HFFc6 (cell line): ENCODE data around the gene PPP1R12B. TPM values are rescaled to one million over a fixed set of nuclear protein-coding genes. Genes with fewer than 3 reads are reported as not detected.
"Not testable (repeated sequence)": the region's sequence is repeated elsewhere in the genome, so short reads cannot be mapped to it uniquely, and the experiment has no call there.

ENCODE experiments used
- DNase-seq: peaks from one replicate; pipeline ENCODE4 v3.0.0-alpha.2; 2018
- H3K27ac Mint-ChIP-seq: 2 replicates; pipeline ENCODE4 v1.8.0; 2020; ENCODE audit warnings: mild to moderate bottlenecking, mixed read lengths
- H3K27me3 Mint-ChIP-seq: 2 replicates; pipeline ENCODE4 v1.8.0; 2021; ENCODE audit warnings: mild to moderate bottlenecking, moderate library complexity, mixed read lengths; ENCODE audit not compliant: insufficient read depth
- H3K36me3 Mint-ChIP-seq: 2 replicates; pipeline ENCODE4 v1.8.0; 2021; ENCODE audit warnings: low read depth, mixed read lengths
- H3K4me1 Mint-ChIP-seq: 2 replicates; pipeline ENCODE4 v1.8.0; 2020; ENCODE audit warnings: low read depth, mixed read lengths
- H3K4me3 Mint-ChIP-seq: 2 replicates; pipeline ENCODE4 v1.8.0; 2020; ENCODE audit warnings: mild to moderate bottlenecking, moderate library complexity, mixed read lengths
- H3K9me3 Mint-ChIP-seq: 2 replicates; pipeline ENCODE4 v1.8.0; 2020; ENCODE audit warnings: mild to moderate bottlenecking, mixed read lengths
- CTCF ChIP-seq: fragments of 200-600 bp; sonication (generic); IDR thresholded peaks from 2 replicates; pipeline ENCODE4 v1.5.0; 2021; ENCODE audit warnings: antibody characterized with exemption, mild to moderate bottlenecking
- total RNA-seq, 6 experiments: library from RNA; stranded (reverse); fragmentation: NEBNext Ultra II Directional; extraction: Animal tissue kit (Norgen Biotek cat#: 25700); gene quantifications; 2 replicates in 1 of 6; 3 replicates in 5 of 6; pipeline ENCODE4 v1.2.3, GENCODE V29; 2021

Gene PPP1R12B
- total RNA-seq, 6 experiments from 2014 or later, result 5.3 to 9.9 (median 6.9) TPM

- H3K36me3 Mint-ChIP-seq, H3K9me3 Mint-ChIP-seq, H3K4me3 Mint-ChIP-seq, H3K27me3 Mint-ChIP-seq, H3K27ac Mint-ChIP-seq, DNase-seq: not testable (repeated sequence)
- peaks cover 28% of the 10 kb centered on the region for H3K4me1 Mint-ChIP-seq
Observed at GRCh38 chr1:202467381-202467780, 118.9 kb downstream of the PPP1R12B start.

GRCh38 chr1:202468695-202469094 lies 120.2 kb downstream of the PPP1R12B start:
- not testable (repeated sequence) for H3K9me3 Mint-ChIP-seq, H3K36me3 Mint-ChIP-seq, H3K4me3 Mint-ChIP-seq, H3K27me3 Mint-ChIP-seq
- Mint-ChIP-seq H3K27ac (peak overlapping the region; percentile 49), H3K4me1 (peaks cover 34% of the 10 kb centered on the region)
- DNase-seq, result peak; percentile 8

GRCh38 chr1:202469123-202469522 lies 120.6 kb downstream of the PPP1R12B start:
- H3K4me3 Mint-ChIP-seq, H3K27me3 Mint-ChIP-seq, H3K9me3 Mint-ChIP-seq, H3K36me3 Mint-ChIP-seq, H3K27ac Mint-ChIP-seq, DNase-seq: not testable (repeated sequence)
- peaks cover 34% of the 10 kb centered on the region for H3K4me1 Mint-ChIP-seq

GRCh38 chr1:202471246-202471645 lies 122.7 kb downstream of the PPP1R12B start:
- H3K4me1 Mint-ChIP-seq, result peaks cover 19% of the 10 kb centered on the region
- peaks cover 3% of the 10 kb centered on the region for H3K27me3 Mint-ChIP-seq

GRCh38 chr1:202472347-202473124 lies 124.0 kb downstream of the PPP1R12B start:
- H3K9me3 Mint-ChIP-seq, H3K36me3 Mint-ChIP-seq, H3K4me3 Mint-ChIP-seq, H3K27me3 Mint-ChIP-seq, H3K27ac Mint-ChIP-seq, DNase-seq: not testable (repeated sequence)
- H3K4me1 Mint-ChIP-seq, result peaks cover 15% of the 10 kb centered on the region

More at GRCh38 chr1:202471246-202471645, 122.7 kb downstream of the PPP1R12B start:
- TF ChIP-seq CTCF, result no peak
- no peaks in the 10 kb centered on the region for H3K9me3 Mint-ChIP-seq
- H3K36me3 Mint-ChIP-seq, result no peaks in the 10 kb centered on the region
- no peak overlapping the region for H3K27ac Mint-ChIP-seq
- H3K4me3 Mint-ChIP-seq, result no peak overlapping the region
- no peak for DNase-seq

- not testable (repeated sequence) for H3K36me3 Mint-ChIP-seq, H3K27ac Mint-ChIP-seq, H3K27me3 Mint-ChIP-seq, DNase-seq, H3K4me3 Mint-ChIP-seq, H3K9me3 Mint-ChIP-seq
- H3K4me1 Mint-ChIP-seq, result peaks cover 11% of the 10 kb centered on the region
Observed at GRCh38 chr1:202473266-202474045, 125.0 kb downstream of the PPP1R12B start.

GRCh38 chr1:202479661-202480060 lies 131.2 kb downstream of the PPP1R12B start:
- not testable (repeated sequence) for H3K4me3 Mint-ChIP-seq, DNase-seq, H3K9me3 Mint-ChIP-seq, H3K27ac Mint-ChIP-seq, H3K36me3 Mint-ChIP-seq, H3K27me3 Mint-ChIP-seq
- H3K4me1 Mint-ChIP-seq, result peaks cover 24% of the 10 kb centered on the region

GRCh38 chr1:202480640-202481039 lies 132.1 kb downstream of the PPP1R12B start:
- H3K4me1 Mint-ChIP-seq, result peaks cover 24% of the 10 kb centered on the region
- H3K4me3 Mint-ChIP-seq, H3K27ac Mint-ChIP-seq, DNase-seq, H3K36me3 Mint-ChIP-seq, H3K9me3 Mint-ChIP-seq, H3K27me3 Mint-ChIP-seq: not testable (repeated sequence)

GRCh38 chr1:202483362-202483761 lies 134.9 kb downstream of the PPP1R12B start:
- not testable (repeated sequence) for H3K9me3 Mint-ChIP-seq, H3K27ac Mint-ChIP-seq, DNase-seq, H3K27me3 Mint-ChIP-seq, H3K36me3 Mint-ChIP-seq, H3K4me3 Mint-ChIP-seq
- peaks cover 29% of the 10 kb centered on the region for H3K4me1 Mint-ChIP-seq

- not testable (repeated sequence) for DNase-seq, H3K4me3 Mint-ChIP-seq, H3K9me3 Mint-ChIP-seq, H3K27me3 Mint-ChIP-seq, H3K27ac Mint-ChIP-seq
- Mint-ChIP-seq H3K4me1 (peaks cover 35% of the 10 kb centered on the region), H3K36me3 (peaks cover 11% of the 10 kb centered on the region; the same call in 1 of the 2 replicates)
Observed at GRCh38 chr1:202484032-202484431, 135.5 kb downstream of the PPP1R12B start.

GRCh38 chr1:202484820-202485219 lies 136.3 kb downstream of the PPP1R12B start:
- not testable (repeated sequence) for H3K27ac Mint-ChIP-seq, H3K27me3 Mint-ChIP-seq, H3K9me3 Mint-ChIP-seq, DNase-seq, H3K4me3 Mint-ChIP-seq
- H3K4me1 Mint-ChIP-seq, result peaks cover 40% of the 10 kb centered on the region
- H3K36me3 Mint-ChIP-seq, result peaks cover 18% of the 10 kb centered on the region

GRCh38 chr1:202488178-202488649 lies 139.7 kb downstream of the PPP1R12B start:
- H3K27ac Mint-ChIP-seq, H3K9me3 Mint-ChIP-seq, H3K27me3 Mint-ChIP-seq, H3K4me3 Mint-ChIP-seq, DNase-seq: not testable (repeated sequence)
- Mint-ChIP-seq H3K36me3 (peaks cover 22% of the 10 kb centered on the region), H3K4me1 (peaks cover 33% of the 10 kb centered on the region)

GRCh38 chr1:202489101-202489500 lies 140.6 kb downstream of the PPP1R12B start:
- Mint-ChIP-seq H3K36me3 (peaks cover 22% of the 10 kb centered on the region), H3K4me1 (peaks cover 24% of the 10 kb centered on the region)
- DNase-seq, H3K27ac Mint-ChIP-seq, H3K9me3 Mint-ChIP-seq, H3K4me3 Mint-ChIP-seq, H3K27me3 Mint-ChIP-seq: not testable (repeated sequence)
